ENCODE results near the gene AREL1.
"Not testable (repeated sequence)": the region's sequence is repeated elsewhere in the genome, so short reads cannot be mapped to it uniquely, and the experiment has no call there.

DNA sequence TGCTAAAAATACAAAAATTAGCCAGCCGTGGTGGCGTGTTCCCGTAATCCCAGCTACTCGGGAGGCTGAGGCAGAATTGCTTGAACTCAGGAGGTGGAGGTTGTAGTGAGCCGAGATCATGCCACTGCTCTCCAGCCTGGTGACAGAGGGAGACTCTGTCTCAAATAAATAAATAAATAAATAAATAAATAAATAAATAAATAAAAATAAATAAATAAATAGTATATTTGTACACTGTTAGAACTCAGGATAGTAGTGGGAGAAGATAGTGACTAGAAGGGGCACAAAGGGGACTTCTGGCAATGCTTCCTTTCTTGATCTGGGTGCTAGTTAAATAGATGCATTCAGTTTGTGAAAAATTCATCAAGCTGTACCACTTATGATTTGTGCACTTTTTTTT, 45.6 kb upstream of the AREL1 start:
- not testable (repeated sequence) for TF ChIP-seq EZH2phosphoT487 (IDR thresholded peaks at IDR 0.05; ENCODE audit: borderline replicate concordance); CTCF (conservative IDR thresholded peaks at IDR 0.05; ENCODE audit: low read length)
